ENCODE data around the gene OR13F1. TPM values are rescaled to one million over a fixed set of nuclear protein-coding genes. Genes with fewer than 3 reads are reported as not detected.

Gene OR13F1
- total RNA-seq: not detected in 2 replicates

GRCh38 chr9:104503963-104504362 is at the start of gene OR13F1:
TSS of gene OR13F1 (plus strand) at chr9:104504263. CDS start at chr9:104504263, 0 bp downstream.

GRCh38 chr9:104527109-104527508 is 23.0 kb downstream of the OR13F1 start, which contains the start of gene OR13C4:
TSS of gene OR13C4 (minus strand) at chr9:104527209. CDS start at chr9:104527209, 0 bp downstream.

GRCh38 chr9:104536756-104537155 is 32.7 kb downstream of the OR13F1 start, which contains the start of gene OR13C3:
TSS of gene OR13C3 (minus strand) at chr9:104536856. CDS start at chr9:104536723, 133 bp downstream.

Other genes starting within 250 kb of the OR13F1 start
- gene OR13C4, start 22.9 kb downstream of the OR13F1 start, total RNA-seq: not detected in 2 replicates
- gene OR13C3, start 32.6 kb downstream of the OR13F1 start, total RNA-seq: not detected in 2 replicates
- not detected in 2 replicates for gene OR13C8, start 64.9 kb downstream of the OR13F1 start, total RNA-seq
- not detected in 2 replicates for gene OR13C5, start 95.2 kb downstream of the OR13F1 start, total RNA-seq
- not detected in 2 replicates for gene OR13C2, start 101.4 kb downstream of the OR13F1 start, total RNA-seq
- gene OR13C9, start 113.9 kb downstream of the OR13F1 start, total RNA-seq: not detected in 2 replicates
- not detected in 2 replicates for gene OR13D1, start 190.3 kb downstream of the OR13F1 start, total RNA-seq
- gene NIPSNAP3A, start 243.4 kb downstream of the OR13F1 start, total RNA-seq: 20.8 and 21.7 TPM in 2 replicates

Measured in mesangial cell (primary cell).